H1 (cell line): Measurements from ENCODE around the gene PLN. TPM values are rescaled to one million over a fixed set of nuclear protein-coding genes. Genes with fewer than 3 reads are reported as not detected.

Experiments
- CBX8 ChIP-seq: fragments of 300-800, 300-1000 bp; sonication (generic); IDR thresholded peaks from 2 replicates; pipeline ENCODE4 v1.7.1; 2016; ENCODE audit warnings: low read depth, low read length, borderline replicate concordance
- CEBPB ChIP-seq: IDR thresholded peaks from 2 replicates; pipeline ENCODE4 v1.6.1; 2012; ENCODE audit warnings: low read depth, low read length
- CHD7 ChIP-seq: fragments of 300-600 bp; sonication (generic); IDR thresholded peaks from 2 replicates; pipeline ENCODE4 v1.7.1; 2012; ENCODE audit warnings: low read length, moderate library complexity, mild to moderate bottlenecking, inconsistent platforms; ENCODE audit not compliant: insufficient replicate concordance
- CTBP2 ChIP-seq: IDR thresholded peaks from 2 replicates; pipeline ENCODE4 v1.7.0; 2011; ENCODE audit warnings: borderline replicate concordance, mild to moderate bottlenecking, moderate library complexity, mixed read lengths, low read length; ENCODE audit not compliant: insufficient read depth, insufficient read length
- NANOG ChIP-seq: IDR thresholded peaks from 2 replicates; pipeline ENCODE4 v1.6.1; 2011; ENCODE audit warnings: low read length, low read depth, mild to moderate bottlenecking, inconsistent platforms; ENCODE audit not compliant: insufficient read depth, poor library complexity, severe bottlenecking
- PHF8 ChIP-seq: fragments of 200-600 bp; sonication (generic); conservative IDR thresholded peaks from 2 replicates; pipeline ENCODE4 v1.7.1; 2012; ENCODE audit warnings: low read depth, mild to moderate bottlenecking, inconsistent platforms, low read length, moderate library complexity
- RAD21 ChIP-seq, 2 experiments: IDR thresholded peaks in 1 of 2; conservative IDR thresholded peaks in 1 of 2; 2 replicates each; pipeline ENCODE4 v1.6.1; 2011; ENCODE audit warnings: low read depth in 2 of 2, low read length in 2 of 2, improper control_type of control experiment in 1 of 2, inconsistent platforms in 1 of 2, mild to moderate bottlenecking in 1 of 2, moderate library complexity in 1 of 2
- SIX5 ChIP-seq: IDR thresholded peaks from 2 replicates; pipeline ENCODE4 v1.6.1; 2011; ENCODE audit warnings: mild to moderate bottlenecking, low read depth, low read length
- SP4 ChIP-seq: IDR thresholded peaks from 2 replicates; pipeline ENCODE4 v1.6.1; 2012; ENCODE audit warnings: low read length, inconsistent platforms
- TAF1 ChIP-seq: IDR thresholded peaks from 2 replicates; pipeline ENCODE4 v1.6.1; 2011; ENCODE audit warnings: mild to moderate bottlenecking, low read depth, low read length
- polyA plus RNA-seq, 7 experiments: library from polyadenylated mRNA; depleted of rRNA in 3 of 7; stranded (reverse) in 5 of 7; unstranded in 2 of 7; fragments of >200 nt in 5 of 7; fragments of 200-250 nt in 2 of 7; gene quantifications; 1 replicate in 5 of 7; 2 replicates in 1 of 7; 4 replicates in 1 of 7; pipeline versions ENCODE4 v1.2.1 to v1.2.3, GENCODE V29; 2011 to 2013; ENCODE audit warnings: missing spikeins in 2 of 7, mixed read lengths in 2 of 7
- total RNA-seq: library from RNA; stranded (reverse); fragmentation: NEBNext Ultra II Directional; extraction: Animal tissue kit (Norgen Biotek cat#: 25700); gene quantifications from 2 replicates; pipeline ENCODE4 v1.2.1, GENCODE V29; 2021

PLN gene
- total and polyA plus RNA-seq, 2 of the 8 experiments (the other 6 are each of a cell fraction or from before 2014, with no cell fraction given) = not detected

GRCh38 chr6:118589649-118590365 is 41.7 kb downstream of the PLN start (continued):
- TF ChIP-seq CHD7 (no peak), TAF1 (no peak), SIX5 (no peak), CTBP2 (no peak), PHF8 (no peak), RAD21 (IDR thresholded peaks at IDR 0.05 in 1 of 2, conservative IDR thresholded peaks at IDR 0.05 in 1 of 2; ENCODE audit: low read depth in 2 of 2, low read length in 2 of 2) (no peak), CEBPB (no peak), SP4 (no peak), NANOG (no peak), CBX8 (no peak)
